Thymus (tissue), 11 donors: ENCODE data around the gene NWD2. TPM values are rescaled to one million over a fixed set of nuclear protein-coding genes. Genes with fewer than 3 reads are reported as not detected.

Experiments used
- DNase-seq, 9 donors: peaks; one replicate each; pipeline ENCODE4 v3.0.0-alpha.2; 2013; ENCODE audit warnings: low spot score in 9 of 9, low read depth in 6 of 9, missing footprints in 1 of 9
- H3K27ac ChIP-seq, 2 donors: one replicate each; pipeline ENCODE4 v1.5.1; 2013; ENCODE audit warnings: control low read depth in 1 of 2, low read depth in 1 of 2, low read length in 1 of 2, mild to moderate bottlenecking in 1 of 2, moderate library complexity in 1 of 2
- H3K27me3 ChIP-seq, 2 donors: one replicate each; pipeline ENCODE4 v1.5.1; 2013; ENCODE audit warnings: low read length in 1 of 2; ENCODE audit not compliant: control insufficient read depth in 2 of 2, insufficient read depth in 1 of 2
- H3K36me3 ChIP-seq, 2 donors: one replicate each; pipeline ENCODE4 v1.5.1; 2013; ENCODE audit warnings: low read length in 1 of 2, mild to moderate bottlenecking in 1 of 2, moderate library complexity in 1 of 2; ENCODE audit not compliant: control insufficient read depth in 2 of 2, insufficient read depth in 2 of 2
- H3K4me1 ChIP-seq, 2 donors: one replicate each; pipeline ENCODE4 v1.5.1; 2013; ENCODE audit warnings: low read length in 2 of 2; ENCODE audit not compliant: control insufficient read depth in 2 of 2, insufficient read depth in 2 of 2
- H3K4me3 ChIP-seq, 2 donors: one replicate each; pipeline ENCODE4 v1.5.1; 2013; ENCODE audit warnings: low read length in 2 of 2, control low read depth in 1 of 2, mild to moderate bottlenecking in 1 of 2
- H3K9me3 ChIP-seq, 2 donors: one replicate each; pipeline ENCODE4 v1.5.1; 2013; ENCODE audit warnings: low read length in 1 of 2, mild to moderate bottlenecking in 1 of 2; ENCODE audit not compliant: control insufficient read depth in 2 of 2, insufficient read depth in 1 of 2
- WGBS: extraction: QIAGEN DNeasy Blood & Tissue Kit; methylation state at CpG from one replicate; pipeline ENCODE4 v1.1.7; 2013; 5-methylcytosine and 5-hydroxymethylcytosine counted together
- polyA plus RNA-seq: library from polyadenylated mRNA; stranded (reverse); fragments of 200-250 nt; gene quantifications from one replicate; pipeline ENCODE4 v1.2.3, GENCODE V29; 2013
- total RNA-seq: library from RNA; stranded (reverse); fragments of 120-200 nt; gene quantifications from one replicate; pipeline ENCODE4 v1.2.4, GENCODE V29; 2013
- donor health status: healthy.

NWD2 gene
- total and polyA plus RNA-seq, 2 donors = under 0.01 to 0.11 TPM

- 91% methylated on average over 2 of the region's 2 CpGs for WGBS
- Histone ChIP-seq H3K4me1 (no peaks in the 10 kb centered on the region), H3K4me3 (no peak overlapping the region), H3K27me3 (no peaks in the 10 kb centered on the region), H3K27ac (no peak overlapping the region), H3K9me3 (no peaks in the 10 kb centered on the region), H3K36me3 (no peaks in the 10 kb centered on the region)
- no peak for DNase-seq
Measured at GRCh38 chr4:37425857-37426256, 181.3 kb downstream of the NWD2 start.

GRCh38 chr4:37427193-37427592 is 182.7 kb downstream of the NWD2 start:
- DNase-seq = no peak
- Histone ChIP-seq H3K27ac (no peak overlapping the region), H3K4me3 (no peak overlapping the region), H3K9me3 (no peaks in the 10 kb centered on the region), H3K4me1 (no peaks in the 10 kb centered on the region), H3K36me3 (no peaks in the 10 kb centered on the region), H3K27me3 (no peaks in the 10 kb centered on the region)
- 96% methylated on average over 2 of the region's 2 CpGs for WGBS

- H3K4me1 ChIP-seq = no peaks in the 10 kb centered on the region
- H3K9me3 ChIP-seq = no peaks in the 10 kb centered on the region
- no peak overlapping the region for H3K4me3 ChIP-seq
- no peaks in the 10 kb centered on the region for H3K27me3 ChIP-seq
- no peak for DNase-seq
- H3K36me3 ChIP-seq = no peaks in the 10 kb centered on the region
- no peak overlapping the region for H3K27ac ChIP-seq
Measured at GRCh38 chr4:37429906-37430305, 185.4 kb downstream of the NWD2 start.

GRCh38 chr4:37430718-37431416 is 186.3 kb downstream of the NWD2 start:
- DNase-seq = no peak
- Histone ChIP-seq H3K4me1 (no peaks in the 10 kb centered on the region), H3K36me3 (no peaks in the 10 kb centered on the region), H3K27me3 (no peaks in the 10 kb centered on the region), H3K4me3 (no peak overlapping the region), H3K9me3 (no peaks in the 10 kb centered on the region), H3K27ac (no peak overlapping the region)
- 83% methylated on average over 3 of the region's 3 CpGs for WGBS

- Histone ChIP-seq H3K27ac (no peak overlapping the region), H3K27me3 (no peaks in the 10 kb centered on the region), H3K4me1 (no peaks in the 10 kb centered on the region), H3K36me3 (no peaks in the 10 kb centered on the region), H3K4me3 (no peak overlapping the region), H3K9me3 (no peaks in the 10 kb centered on the region)
- no peak for DNase-seq
- 60% methylated on average over 1 of the region's 1 CpG for WGBS
Measured at GRCh38 chr4:37431417-37431743, 186.8 kb downstream of the NWD2 start.

- 91% methylated on average over 3 of the region's 3 CpGs for WGBS
- no peak overlapping the region for H3K27ac ChIP-seq
- no peak overlapping the region for H3K4me3 ChIP-seq
- H3K9me3 ChIP-seq = no peaks in the 10 kb centered on the region
- H3K4me1 ChIP-seq = no peaks in the 10 kb centered on the region
- no peaks in the 10 kb centered on the region for H3K27me3 ChIP-seq
- DNase-seq = no peak
- no peaks in the 10 kb centered on the region for H3K36me3 ChIP-seq
Measured at GRCh38 chr4:37434469-37434868, 189.9 kb downstream of the NWD2 start.

- no peak for DNase-seq
- 98% methylated on average over 1 of the region's 1 CpG for WGBS
- H3K4me1 ChIP-seq = no peaks in the 10 kb centered on the region
- H3K27me3 ChIP-seq = no peaks in the 10 kb centered on the region
- no peak overlapping the region for H3K27ac ChIP-seq
- no peaks in the 10 kb centered on the region for H3K36me3 ChIP-seq
- no peaks in the 10 kb centered on the region for H3K9me3 ChIP-seq
- no peak overlapping the region for H3K4me3 ChIP-seq
Measured at GRCh38 chr4:37436546-37436945, 192.0 kb downstream of the NWD2 start.

GRCh38 chr4:37437163-37437562 is 192.6 kb downstream of the NWD2 start:
- no peaks in the 10 kb centered on the region for H3K4me1 ChIP-seq
- H3K36me3 ChIP-seq = no peaks in the 10 kb centered on the region
- no peaks in the 10 kb centered on the region for H3K27me3 ChIP-seq
- H3K4me3 ChIP-seq = no peak overlapping the region
- no peak for DNase-seq
- H3K9me3 ChIP-seq = no peaks in the 10 kb centered on the region
- WGBS = 87% methylated on average over 4 of the region's 4 CpGs
- no peak overlapping the region for H3K27ac ChIP-seq

GRCh38 chr4:37438564-37439279 is 194.2 kb downstream of the NWD2 start:
- no peak overlapping the region for H3K27ac ChIP-seq
- H3K27me3 ChIP-seq = no peaks in the 10 kb centered on the region
- H3K4me3 ChIP-seq = no peak overlapping the region
- H3K36me3 ChIP-seq = no peaks in the 10 kb centered on the region
- no peaks in the 10 kb centered on the region for H3K4me1 ChIP-seq
- H3K9me3 ChIP-seq = no peaks in the 10 kb centered on the region
- WGBS = 95% methylated on average over 8 of the region's 8 CpGs
- DNase-seq = no peak
